OCI-LY1 (cell line): ENCODE measurements around the gene ST8SIA1.

ENCODE experiments used
- H2AFZ ChIP-seq: fragments of 200-600 bp; sonication (generic), shearing (Covaris generic); 2 replicates; pipeline ENCODE4 v1.6.0; 2014; ENCODE audit warnings: antibody characterized with exemption, mild to moderate bottlenecking, low read length
- H3F3A ChIP-seq: fragments of 200-600 bp; sonication (generic), shearing (Covaris generic); 2 replicates; pipeline ENCODE4 v1.6.0; 2014; ENCODE audit warnings: mild to moderate bottlenecking, antibody characterized with exemption, low read length, moderate library complexity; ENCODE audit not compliant: insufficient read depth
- H3K27ac ChIP-seq: fragments of 200-600 bp; sonication (generic); 2 replicates; pipeline ENCODE4 v1.5.1; 2014; ENCODE audit warnings: low read length, mixed run types, mild to moderate bottlenecking, low read depth; ENCODE audit not compliant: poor library complexity, severe bottlenecking
- H3K27me3 ChIP-seq: fragments of 200-600 bp; sonication (generic); 2 replicates; pipeline ENCODE4 v1.6.0; 2014; ENCODE audit warnings: antibody characterized with exemption, mild to moderate bottlenecking, low read length, moderate library complexity; ENCODE audit not compliant: insufficient read depth
- H3K36me3 ChIP-seq: fragments of 200-600 bp; sonication (generic); 2 replicates; pipeline ENCODE4 v1.6.1; 2014; ENCODE audit warnings: mild to moderate bottlenecking, antibody characterized with exemption, low read length, moderate library complexity, mixed read lengths; ENCODE audit not compliant: insufficient read depth
- H3K4me1 ChIP-seq: fragments of 200-600 bp; sonication (generic); 2 replicates; pipeline ENCODE4 v1.5.1; 2014; ENCODE audit warnings: mild to moderate bottlenecking, low read length, moderate library complexity; ENCODE audit not compliant: insufficient read depth, severe bottlenecking
- H3K4me2 ChIP-seq: fragments of 200-600 bp; sonication (generic), shearing (Covaris generic); 2 replicates; pipeline ENCODE4 v1.6.1; 2014; ENCODE audit warnings: low read length
- H3K4me3 ChIP-seq: fragments of 200-600 bp; sonication (generic); 2 replicates; pipeline ENCODE4 v1.5.1; 2014; ENCODE audit warnings: low read length, low read depth, mild to moderate bottlenecking, mixed read lengths; ENCODE audit not compliant: poor library complexity, severe bottlenecking
- H3K79me2 ChIP-seq: fragments of 200-600 bp; shearing (Covaris generic); 2 replicates; pipeline ENCODE4 v1.6.1; 2016; ENCODE audit warnings: mixed run types, low read length, mixed read lengths; ENCODE audit not compliant: insufficient read depth
- H3K9ac ChIP-seq: fragments of 200-600 bp; sonication (generic), shearing (Covaris generic); 2 replicates; pipeline ENCODE4 v1.6.1; 2014; ENCODE audit warnings: mild to moderate bottlenecking, low read length, mixed read lengths
- H3K9me2 ChIP-seq: fragments of 200-600 bp; sonication (generic), shearing (Covaris generic); 2 replicates; pipeline ENCODE4 v1.6.1; 2014; ENCODE audit warnings: low read depth, mild to moderate bottlenecking, low read length, mixed read lengths
- H3K9me3 ChIP-seq: fragments of 200-600 bp; shearing (Covaris generic); 2 replicates; pipeline ENCODE4 v1.6.1; 2014; ENCODE audit warnings: low read length, mixed read lengths
- H4K20me1 ChIP-seq: fragments of 200-600 bp; sonication (generic), shearing (Covaris generic); 2 replicates; pipeline ENCODE4 v1.6.0; 2016; ENCODE audit warnings: mild to moderate bottlenecking, low read length; ENCODE audit not compliant: insufficient read depth
- EZH2 ChIP-seq: fragments of 200-600 bp; sonication (generic), shearing (Covaris generic); IDR thresholded peaks from 2 replicates; pipeline ENCODE4 v1.8.0; 2017; ENCODE audit warnings: borderline replicate concordance, mixed run types, mild to moderate bottlenecking, antibody characterized with exemption, low read length, moderate library complexity, mixed read lengths
- TF ChIP-seq, protein P1 (sequence below): fragments of 200-600 bp; sonication (generic), shearing (Covaris generic); IDR thresholded peaks from 2 replicates; pipeline ENCODE4 v1.5.1; 2017; ENCODE audit warnings: mild to moderate bottlenecking, antibody characterized with exemption, low read length, moderate library complexity, mixed read lengths

The ST8SIA1 gene

DNA sequence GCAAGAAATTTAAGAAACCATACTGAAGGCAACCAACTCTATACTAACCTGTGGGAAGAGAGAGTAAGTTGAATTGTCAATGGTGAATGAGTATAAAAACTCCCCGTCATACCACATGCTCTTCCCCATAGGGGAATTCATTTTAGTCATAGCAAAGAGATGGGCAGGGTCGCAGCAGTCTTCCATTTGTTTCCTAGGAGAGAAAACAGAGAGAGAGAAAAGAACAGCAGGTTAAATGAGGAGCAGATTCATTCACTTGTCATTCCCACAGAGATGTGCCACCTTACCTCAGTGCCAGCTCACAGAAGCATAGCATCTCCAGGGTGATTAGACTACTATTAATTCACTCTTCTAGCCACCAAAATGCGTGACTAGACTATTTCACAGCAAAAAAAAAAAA lies 47.4 kb downstream of the ST8SIA1 start:
- H3K27ac ChIP-seq = no peak overlapping the region
- H3K9me2 ChIP-seq = no peaks in the 10 kb centered on the region
- H3K4me3 ChIP-seq = no peak overlapping the region
- H4K20me1 ChIP-seq = no peaks in the 10 kb centered on the region
- H3K4me2 ChIP-seq = no peak overlapping the region
- H3K36me3 ChIP-seq = no peaks in the 10 kb centered on the region
- no peaks in the 10 kb centered on the region for H3K4me1 ChIP-seq
- H3K9ac ChIP-seq = no peak overlapping the region
- TF ChIP-seq, protein P1, sequence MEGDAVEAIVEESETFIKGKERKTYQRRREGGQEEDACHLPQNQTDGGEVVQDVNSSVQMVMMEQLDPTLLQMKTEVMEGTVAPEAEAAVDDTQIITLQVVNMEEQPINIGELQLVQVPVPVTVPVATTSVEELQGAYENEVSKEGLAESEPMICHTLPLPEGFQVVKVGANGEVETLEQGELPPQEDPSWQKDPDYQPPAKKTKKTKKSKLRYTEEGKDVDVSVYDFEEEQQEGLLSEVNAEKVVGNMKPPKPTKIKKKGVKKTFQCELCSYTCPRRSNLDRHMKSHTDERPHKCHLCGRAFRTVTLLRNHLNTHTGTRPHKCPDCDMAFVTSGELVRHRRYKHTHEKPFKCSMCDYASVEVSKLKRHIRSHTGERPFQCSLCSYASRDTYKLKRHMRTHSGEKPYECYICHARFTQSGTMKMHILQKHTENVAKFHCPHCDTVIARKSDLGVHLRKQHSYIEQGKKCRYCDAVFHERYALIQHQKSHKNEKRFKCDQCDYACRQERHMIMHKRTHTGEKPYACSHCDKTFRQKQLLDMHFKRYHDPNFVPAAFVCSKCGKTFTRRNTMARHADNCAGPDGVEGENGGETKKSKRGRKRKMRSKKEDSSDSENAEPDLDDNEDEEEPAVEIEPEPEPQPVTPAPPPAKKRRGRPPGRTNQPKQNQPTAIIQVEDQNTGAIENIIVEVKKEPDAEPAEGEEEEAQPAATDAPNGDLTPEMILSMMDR = no peak
- no peak for TF ChIP-seq EZH2
- H2AFZ ChIP-seq = no peak overlapping the region
- H3K9me3 ChIP-seq = no peaks in the 10 kb centered on the region
- H3F3A ChIP-seq = no peaks in the 10 kb centered on the region
- H3K27me3 ChIP-seq = no peaks in the 10 kb centered on the region
- no peaks in the 10 kb centered on the region for H3K79me2 ChIP-seq

DNA sequence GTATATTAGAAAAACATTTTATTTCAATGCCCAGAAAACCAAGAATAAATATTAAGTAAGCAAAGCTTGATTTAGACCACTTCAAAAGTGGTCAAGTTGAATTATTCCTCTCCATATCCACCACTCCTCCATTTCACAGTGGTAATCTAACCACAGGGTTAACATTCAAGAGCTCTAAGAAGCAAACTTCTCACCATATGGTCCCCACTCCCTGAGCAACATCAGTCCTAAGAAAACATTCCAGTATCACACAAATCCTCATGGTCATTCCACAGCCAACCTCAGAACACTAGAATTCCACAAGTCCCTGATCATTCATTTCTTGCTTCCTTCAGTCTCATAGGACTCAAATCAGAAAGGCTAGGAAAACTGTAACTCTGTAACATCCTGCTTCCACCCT lies 47.9 kb downstream of the ST8SIA1 start:
- Histone ChIP-seq H3K36me3 (no peaks in the 10 kb centered on the region), H3K27me3 (no peaks in the 10 kb centered on the region), H2AFZ (no peak overlapping the region), H3K9me2 (no peaks in the 10 kb centered on the region), H3K4me1 (no peaks in the 10 kb centered on the region), H3K9ac (no peak overlapping the region), H4K20me1 (no peaks in the 10 kb centered on the region), H3K27ac (no peak overlapping the region), H3K4me3 (no peak overlapping the region), H3K4me2 (no peak overlapping the region), H3K79me2 (no peaks in the 10 kb centered on the region), H3K9me3 (no peaks in the 10 kb centered on the region), H3F3A (no peaks in the 10 kb centered on the region)
- TF ChIP-seq, protein P1 = no peak
- no peak for TF ChIP-seq EZH2

DNA sequence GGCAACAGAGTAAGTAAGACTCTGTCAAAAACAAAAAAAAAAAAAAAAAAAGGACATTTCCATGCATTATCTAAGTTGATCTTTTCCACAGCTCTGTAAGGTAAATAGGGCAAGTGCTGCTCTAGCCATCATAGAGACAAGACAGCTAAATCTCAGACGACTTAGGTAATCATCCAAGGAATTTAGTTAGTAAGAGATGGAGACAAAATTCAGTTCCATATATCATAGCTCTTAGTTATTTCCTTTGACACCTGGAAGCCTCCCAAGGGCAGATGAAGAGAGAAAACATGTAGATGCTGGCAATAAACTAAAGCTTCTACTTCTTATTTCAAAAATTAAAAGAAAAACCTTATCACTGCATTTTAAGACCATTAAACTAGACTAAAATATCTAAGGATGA lies 48.7 kb downstream of the ST8SIA1 start:
- Histone ChIP-seq H3K4me3 (no peak overlapping the region), H3K9ac (no peak overlapping the region), H3K79me2 (no peaks in the 10 kb centered on the region), H3K4me1 (no peaks in the 10 kb centered on the region), H3K27ac (no peak overlapping the region), H4K20me1 (no peaks in the 10 kb centered on the region), H3K27me3 (no peaks in the 10 kb centered on the region), H3K4me2 (no peak overlapping the region), H3K36me3 (no peaks in the 10 kb centered on the region), H2AFZ (no peak overlapping the region), H3K9me2 (no peaks in the 10 kb centered on the region), H3F3A (no peaks in the 10 kb centered on the region), H3K9me3 (no peaks in the 10 kb centered on the region)
- TF ChIP-seq EZH2 = no peak
- TF ChIP-seq, protein P1 = no peak
